Tibial artery (tissue), 4 donors: ENCODE results near the gene PPFIA4.

Experiments used
- DNase-seq, 2 donors: peaks; one replicate each; pipeline ENCODE4 v3.0.0-alpha.2; 2019
- H3K27ac ChIP-seq, 2 donors: fragments of 200-600 bp; sonication (generic) in 1 of 2; 1 replicate in 1 of 2; 2 replicates in 1 of 2; pipeline ENCODE4 v1.5.1; 2018 to 2019; ENCODE audit warnings: mild to moderate bottlenecking in 1 of 2
- H3K27me3 ChIP-seq, 2 donors: fragments of 200-600 bp; sonication (generic) in 1 of 2; one replicate each; pipeline versions ENCODE4 v1.5.1 to v1.6.0; 2016 to 2019
- H3K36me3 ChIP-seq, 3 donors: fragments of 200-600 bp; sonication (generic) in 2 of 3; one replicate each; pipeline ENCODE4 v1.5.1; 2016 to 2019; ENCODE audit warnings: mild to moderate bottlenecking in 2 of 3
- H3K4me1 ChIP-seq, 4 donors: fragments of 200-600 bp; sonication (generic) in 2 of 4; 1 replicate in 3 of 4; 2 replicates in 1 of 4; pipeline ENCODE4 v1.5.1; 2016 to 2019
- H3K4me3 ChIP-seq, 2 donors: fragments of 200-600 bp; sonication (generic) in 1 of 2; 1 replicate in 1 of 2; 2 replicates in 1 of 2; pipeline ENCODE4 v1.5.1; 2018 to 2019; ENCODE audit warnings: mild to moderate bottlenecking in 2 of 2
- H3K9me3 ChIP-seq, 3 donors: fragments of 200-600 bp; sonication (generic) in 1 of 3; one replicate each; pipeline ENCODE4 v1.5.1; 2016 to 2019
- intact Hi-C: fragments of 100-400 bp; cut with DNase I; formaldehyde crosslinking; loops from one replicate; pipeline ENCODE4 v1.15.0; 2023; ENCODE audit warnings: low total_unique reads
- TF ChIP-seq, protein P1 (sequence below), 2 experiments: fragments of 200-600 bp in 1 of 2; fragments of 450-650 bp in 1 of 2; IDR thresholded peaks; one replicate each; pipeline ENCODE4 v1.5.1; 2017 to 2019; ENCODE audit warnings: antibody characterized with exemption in 2 of 2, mild to moderate bottlenecking in 1 of 2, moderate library complexity in 1 of 2

PPFIA4 gene

DNA sequence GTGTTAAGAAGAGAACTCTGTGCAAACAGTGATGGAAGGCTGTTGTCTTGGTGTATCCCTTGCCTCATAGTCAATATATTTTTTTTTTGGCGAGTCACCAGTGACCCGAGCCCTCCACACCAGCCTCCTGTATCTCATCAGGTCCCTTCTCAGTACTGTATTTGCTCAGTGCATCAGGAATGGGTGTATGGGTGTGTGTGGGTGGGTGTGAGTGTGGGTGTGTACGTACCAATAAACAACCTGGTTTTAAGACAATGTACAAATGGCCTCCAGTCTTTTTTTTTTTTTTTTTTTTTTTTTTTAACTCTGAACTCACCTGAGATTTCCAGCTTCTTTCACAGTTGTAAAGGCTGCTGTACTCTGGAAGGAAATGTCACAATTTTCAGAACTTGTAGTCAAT lies 52.2 kb downstream of the PPFIA4 start:
- Histone ChIP-seq H3K4me3 (no peak overlapping the region), H3K4me1 (peaks cover 0 to 6% (median 0%) of the 10 kb centered on the region in 4 donors), H3K9me3 (no peaks in the 10 kb centered on the region), H3K27ac (no peak overlapping the region), H3K36me3 (no peaks in the 10 kb centered on the region), H3K27me3 (peaks cover 0 to 45% of the 10 kb centered on the region in 2 donors)
- intact Hi-C loops = no loop called here
- TF ChIP-seq, protein P1, sequence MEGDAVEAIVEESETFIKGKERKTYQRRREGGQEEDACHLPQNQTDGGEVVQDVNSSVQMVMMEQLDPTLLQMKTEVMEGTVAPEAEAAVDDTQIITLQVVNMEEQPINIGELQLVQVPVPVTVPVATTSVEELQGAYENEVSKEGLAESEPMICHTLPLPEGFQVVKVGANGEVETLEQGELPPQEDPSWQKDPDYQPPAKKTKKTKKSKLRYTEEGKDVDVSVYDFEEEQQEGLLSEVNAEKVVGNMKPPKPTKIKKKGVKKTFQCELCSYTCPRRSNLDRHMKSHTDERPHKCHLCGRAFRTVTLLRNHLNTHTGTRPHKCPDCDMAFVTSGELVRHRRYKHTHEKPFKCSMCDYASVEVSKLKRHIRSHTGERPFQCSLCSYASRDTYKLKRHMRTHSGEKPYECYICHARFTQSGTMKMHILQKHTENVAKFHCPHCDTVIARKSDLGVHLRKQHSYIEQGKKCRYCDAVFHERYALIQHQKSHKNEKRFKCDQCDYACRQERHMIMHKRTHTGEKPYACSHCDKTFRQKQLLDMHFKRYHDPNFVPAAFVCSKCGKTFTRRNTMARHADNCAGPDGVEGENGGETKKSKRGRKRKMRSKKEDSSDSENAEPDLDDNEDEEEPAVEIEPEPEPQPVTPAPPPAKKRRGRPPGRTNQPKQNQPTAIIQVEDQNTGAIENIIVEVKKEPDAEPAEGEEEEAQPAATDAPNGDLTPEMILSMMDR (IDR thresholded peaks at IDR 0.05) = no peak
- no peak for DNase-seq

DNA sequence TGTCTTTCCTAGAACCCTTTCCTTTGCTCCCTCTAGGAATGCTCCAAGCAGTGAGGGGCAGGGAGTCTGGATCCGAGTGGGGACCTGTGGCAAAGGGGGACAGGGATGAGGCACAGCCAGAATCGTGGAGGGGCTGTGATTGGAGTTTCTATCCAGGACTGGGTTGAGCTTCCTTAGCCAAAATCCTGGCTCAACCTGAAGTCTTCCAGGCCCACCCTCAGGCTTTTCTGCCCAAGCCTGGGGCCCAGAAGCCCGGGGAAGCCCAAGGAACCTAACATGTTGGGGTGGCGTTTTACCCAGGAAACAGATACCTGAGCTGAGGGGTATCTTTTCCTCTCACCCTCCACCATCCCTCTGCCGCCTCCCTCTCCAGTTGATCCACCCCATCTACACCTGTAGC lies 54.2 kb downstream of the PPFIA4 start:
- intact Hi-C loops = no loop called here

DNA sequence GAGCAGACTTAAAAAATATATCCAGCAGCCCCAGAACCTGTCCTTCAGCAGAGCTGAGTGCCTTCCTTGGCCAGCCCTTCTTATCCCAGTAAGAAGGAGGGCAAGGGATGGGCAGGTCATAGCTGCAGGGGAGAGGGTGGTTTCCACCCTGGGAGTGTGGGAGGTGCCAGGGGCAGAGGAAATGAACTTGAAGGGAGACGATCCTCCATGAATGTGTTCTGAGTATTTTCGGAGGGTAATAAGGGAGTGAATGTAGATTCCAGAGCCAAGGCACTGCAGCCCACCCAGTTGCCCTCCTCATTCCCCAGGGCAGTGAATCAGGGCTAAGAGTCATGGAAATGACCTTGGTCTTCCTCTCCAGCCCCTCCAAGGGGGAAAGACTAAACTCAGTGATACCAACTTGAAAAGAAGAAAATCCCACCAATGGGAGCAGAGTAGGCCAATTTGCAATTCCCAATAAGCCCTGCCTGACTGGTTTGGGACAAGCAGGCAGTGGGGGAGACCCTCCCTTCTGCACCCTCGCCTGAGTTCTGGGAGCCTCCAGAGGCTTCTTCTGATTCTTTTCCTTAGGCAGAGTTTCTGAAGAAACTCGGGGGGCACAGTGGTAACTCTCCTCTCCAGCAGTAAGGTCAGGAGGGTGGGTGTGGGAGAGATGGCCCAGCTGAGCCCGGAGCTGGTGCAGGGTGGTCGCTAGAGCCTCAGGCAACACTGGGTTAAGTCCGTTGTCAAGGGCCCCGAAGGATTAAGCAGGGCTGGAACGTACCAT lies 55.4 kb downstream of the PPFIA4 start:
- Histone ChIP-seq H3K9me3 (no peaks in the 10 kb centered on the region), H3K36me3 (no peaks in the 10 kb centered on the region), H3K27ac (no peak overlapping the region), H3K27me3 (peaks cover 0 to 34% of the 10 kb centered on the region in 2 donors), H3K4me3 (no peak overlapping the region), H3K4me1 (no peaks in the 10 kb centered on the region)
- DNase-seq = no peak
- intact Hi-C loops = no loop called here
- TF ChIP-seq, protein P1 (IDR thresholded peaks at IDR 0.05) = no peak

More for the DNA sequence above, 54.2 kb downstream of the PPFIA4 start:
- TF ChIP-seq, protein P1 (IDR thresholded peaks at IDR 0.05) = no peak
- no peak for DNase-seq
- peaks cover 0 to 39% of the 10 kb centered on the region in 2 donors for H3K27me3 ChIP-seq
- H3K27ac ChIP-seq = no peak overlapping the region
- no peaks in the 10 kb centered on the region for H3K36me3 ChIP-seq
- no peak overlapping the region for H3K4me3 ChIP-seq
- peaks cover 0 to 6% (median 0%) of the 10 kb centered on the region in 4 donors for H3K4me1 ChIP-seq
- no peaks in the 10 kb centered on the region for H3K9me3 ChIP-seq

DNA sequence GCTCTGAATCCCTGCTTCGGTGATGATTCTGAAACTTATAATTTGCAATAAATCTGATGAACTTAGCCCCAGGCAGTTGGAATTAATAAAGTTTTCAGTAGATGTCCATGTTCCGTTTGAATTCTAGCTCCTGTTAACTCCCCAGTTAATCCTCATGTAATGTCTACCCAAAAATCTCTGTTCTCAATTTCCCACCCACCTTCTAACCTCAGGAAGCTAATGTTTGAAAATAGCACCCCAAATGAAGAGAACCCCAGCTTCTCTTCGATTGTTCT lies 55.9 kb downstream of the PPFIA4 start:
- H3K4me1 ChIP-seq = no peaks in the 10 kb centered on the region
- TF ChIP-seq, protein P1 (IDR thresholded peaks at IDR 0.05) = no peak
- no peaks in the 10 kb centered on the region for H3K9me3 ChIP-seq
- H3K27me3 ChIP-seq = peaks cover 0 to 29% of the 10 kb centered on the region in 2 donors
- no peak overlapping the region for H3K27ac ChIP-seq
- intact Hi-C loops = no loop called here
- no peak overlapping the region for H3K4me3 ChIP-seq
- H3K36me3 ChIP-seq = no peaks in the 10 kb centered on the region
- DNase-seq = no peak

DNA sequence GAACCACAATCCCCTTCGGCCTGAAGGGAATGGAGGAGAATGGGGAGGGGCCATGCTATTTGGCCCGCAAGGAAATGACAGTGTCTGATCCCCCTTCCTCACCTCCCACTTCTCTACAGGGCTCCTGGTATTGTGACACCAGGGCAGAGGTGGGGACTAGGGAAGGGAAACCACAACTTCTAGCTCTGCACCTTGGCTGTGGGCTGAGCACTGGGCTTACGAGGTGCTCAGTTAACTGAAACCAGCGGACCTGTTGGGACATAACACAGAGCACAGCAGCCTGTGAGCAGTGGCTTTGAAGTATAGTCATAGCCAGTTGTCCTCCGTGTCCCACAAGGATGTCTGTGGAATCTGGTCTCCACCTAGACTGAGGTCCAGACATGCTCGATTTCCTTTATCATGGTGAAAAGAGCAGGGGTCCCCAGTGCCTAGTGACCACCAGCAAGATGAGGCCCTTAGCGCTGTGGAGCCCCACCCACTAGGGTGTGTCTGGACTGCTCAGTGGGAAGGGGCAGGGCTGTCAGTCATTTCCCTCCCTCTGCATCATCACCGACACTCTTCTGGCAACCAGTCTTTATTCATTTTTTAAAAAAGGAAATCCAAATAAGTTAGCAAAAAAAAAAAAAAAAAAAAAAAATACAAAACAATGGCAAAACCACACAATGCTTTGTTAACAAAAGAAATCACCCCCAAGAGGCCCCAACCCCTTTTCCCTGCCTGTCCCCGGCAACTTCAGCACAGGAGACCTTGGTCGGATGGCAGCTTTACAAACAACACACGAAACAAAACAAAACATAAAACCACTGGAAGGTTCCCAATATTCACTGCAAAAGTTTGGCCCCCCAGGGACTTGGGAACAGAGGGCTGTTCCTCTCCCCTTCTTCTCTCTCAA lies 56.5 kb downstream of the PPFIA4 start:
- H3K27me3 ChIP-seq = peaks cover 0 to 28% of the 10 kb centered on the region in 2 donors
- intact Hi-C loops = no loop called here

More for the DNA sequence above, 56.5 kb downstream of the PPFIA4 start:
- no peak for DNase-seq
- TF ChIP-seq, protein P1 (IDR thresholded peaks at IDR 0.05) = no peak
- H3K9me3 ChIP-seq = no peaks in the 10 kb centered on the region
- H3K4me1 ChIP-seq = no peaks in the 10 kb centered on the region
- H3K36me3 ChIP-seq = no peaks in the 10 kb centered on the region
- H3K4me3 ChIP-seq = no peak overlapping the region
- H3K27ac ChIP-seq = no peak overlapping the region
